ENCODE results near the gene SPIB. TPM values are rescaled to one million over a fixed set of nuclear protein-coding genes. Genes with fewer than 3 reads are reported as not detected.
A peak's percentile ranks its signal among the peaks of the same experiment; 100 is the strongest.

The SPIB gene
- total RNA-seq, 1 experiment from 2014 or later, result 1.3 TPM

DNA sequence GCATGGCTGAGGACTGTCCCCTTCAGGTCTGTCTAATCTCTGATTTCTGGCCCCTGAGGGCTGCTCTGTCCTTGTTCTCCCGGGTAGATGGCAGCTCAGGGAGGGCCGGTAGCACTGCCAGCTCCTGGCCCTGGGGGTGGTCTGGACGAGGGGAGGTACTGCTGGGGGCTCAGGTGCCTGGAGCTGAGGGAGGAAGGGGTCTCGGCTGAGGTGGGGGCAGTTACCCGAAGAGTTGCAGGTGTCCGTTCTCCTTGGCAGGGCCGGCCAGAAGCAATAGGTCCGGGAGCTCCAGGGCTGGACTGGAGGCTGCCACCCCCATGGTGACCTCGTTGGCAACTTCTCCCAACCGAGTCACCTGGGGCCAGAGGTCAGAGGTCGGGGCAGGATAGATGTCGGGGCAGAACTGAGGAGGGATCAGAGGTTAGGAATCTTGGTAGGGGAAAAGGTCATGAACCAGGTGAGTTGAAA is 56.4 kb downstream of the SPIB start:
- Mint-ChIP-seq H3K36me3 (ENCODE audit: insufficient read depth, unreplicated experiment) (peaks cover 45% of the 10 kb centered on the region), H3K9me3 (ENCODE audit: low read depth, unreplicated experiment) (no peaks in the 10 kb centered on the region), H3K4me1 (ENCODE audit: low read depth, unreplicated experiment) (peaks cover 10% of the 10 kb centered on the region), H3K27ac (ENCODE audit: unreplicated experiment) (peak overlapping the region; percentile 85), H3K27me3 (ENCODE audit: unreplicated experiment) (peaks cover 18% of the 10 kb centered on the region), H3K4me3 (ENCODE audit: low read depth, unreplicated experiment) (peak overlapping the region; percentile 100)
- no peak for DNase-seq
- TF ChIP-seq CTCF (IDR thresholded peaks at IDR 0.05; ENCODE audit: unreplicated experiment), result no peak
- CTCF ChIA-PET, result no interaction called here
- intact Hi-C loops (cut with micrococcal nuclease; ENCODE audit: unreplicated experiment), result no loop called here
- TSS peak; percentile 54 for BruUV-seq (replicated peaks)

DNA sequence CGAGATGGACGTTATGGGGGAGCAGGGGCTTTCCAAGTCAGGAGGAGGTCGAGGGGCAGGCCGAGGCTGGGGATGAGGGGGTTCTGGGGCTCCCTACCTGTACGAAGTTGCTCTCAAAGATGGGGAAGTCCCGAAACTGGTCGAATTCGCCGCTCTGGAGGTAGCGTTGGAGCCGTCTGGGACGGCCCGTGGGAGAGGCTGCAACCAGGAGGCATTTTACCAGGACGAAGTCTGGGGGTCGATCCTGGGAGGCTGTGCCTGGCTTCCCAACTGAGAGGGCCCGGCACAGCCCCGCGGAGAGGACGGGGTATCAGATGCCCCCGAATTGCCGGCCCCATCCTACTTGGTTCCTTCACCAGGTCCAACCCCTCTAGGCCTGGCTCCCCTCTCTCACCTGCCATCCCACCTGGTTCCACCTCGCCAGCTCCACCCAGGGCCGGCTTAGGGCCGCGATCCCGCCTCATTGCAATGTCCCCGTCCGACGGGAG is 57.0 kb downstream of the SPIB start:
- TF ChIP-seq CTCF (IDR thresholded peaks at IDR 0.05; ENCODE audit: unreplicated experiment), result no peak
- Mint-ChIP-seq H3K4me3 (ENCODE audit: low read depth, unreplicated experiment) (peak overlapping the region; percentile 100), H3K27me3 (ENCODE audit: unreplicated experiment) (peaks cover 18% of the 10 kb centered on the region), H3K36me3 (ENCODE audit: insufficient read depth, unreplicated experiment) (peaks cover 47% of the 10 kb centered on the region), H3K9me3 (ENCODE audit: low read depth, unreplicated experiment) (no peaks in the 10 kb centered on the region), H3K27ac (ENCODE audit: unreplicated experiment) (peak overlapping the region; percentile 85), H3K4me1 (ENCODE audit: low read depth, unreplicated experiment) (peaks cover 10% of the 10 kb centered on the region)
- no TSS peak for BruUV-seq (replicated peaks)
- intact Hi-C loops (cut with micrococcal nuclease; ENCODE audit: unreplicated experiment), result no loop called here
- CTCF ChIA-PET, result no interaction called here
- DNase-seq, result no peak

DNA sequence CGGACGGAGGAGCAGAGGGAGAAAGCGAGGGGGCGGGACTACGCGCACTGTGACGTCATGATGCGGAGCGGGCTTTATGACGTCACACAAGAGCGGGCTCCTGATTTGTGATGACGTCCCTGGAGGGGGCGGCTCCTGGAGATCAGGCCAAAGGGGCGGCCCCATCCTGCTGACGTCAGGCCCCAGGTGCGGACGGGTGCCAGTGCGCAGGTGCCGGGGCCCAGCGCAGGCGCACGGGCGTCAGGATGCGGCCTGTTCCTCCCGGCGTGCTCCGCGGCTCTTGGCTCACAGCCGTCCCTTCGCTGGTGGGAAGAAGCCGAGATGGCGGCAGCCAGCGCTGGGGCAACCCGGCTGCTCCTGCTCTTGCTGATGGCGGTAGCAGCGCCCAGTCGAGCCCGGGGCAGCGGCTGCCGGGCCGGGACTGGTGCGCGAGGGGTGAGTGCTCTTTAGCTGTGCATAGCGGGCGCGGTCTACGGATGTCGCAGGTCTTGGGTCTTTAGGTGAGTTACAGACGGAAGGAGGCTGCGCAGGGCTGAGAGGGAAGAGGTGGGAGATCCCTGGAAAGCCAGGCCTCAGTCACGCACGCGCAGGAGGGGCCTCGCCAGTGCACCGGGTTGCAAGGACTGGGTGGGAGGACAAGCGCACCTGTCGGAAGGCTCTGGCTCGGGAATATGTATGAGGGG is 57.6 kb downstream of the SPIB start, which contains the start of the genes EMC10 and GARIN5A:
Gene EMC10, plus strand, starts transcription at position 284 of the 683 bp plus-strand sequence. Its CDS starts 38 bp downstream, at position 322.
Gene GARIN5A, minus strand, starts transcription at position 625 of the 683 bp plus-strand sequence. Its CDS starts 460 bp downstream, at position 165.
- Mint-ChIP-seq H3K36me3 (ENCODE audit: insufficient read depth, unreplicated experiment) (peaks cover 52% of the 10 kb centered on the region), H3K27me3 (ENCODE audit: unreplicated experiment) (peaks cover 18% of the 10 kb centered on the region), H3K4me1 (ENCODE audit: low read depth, unreplicated experiment) (peaks cover 10% of the 10 kb centered on the region), H3K27ac (ENCODE audit: unreplicated experiment) (peak within 1 kb of the TSS; percentile 85), H3K9me3 (ENCODE audit: low read depth, unreplicated experiment) (no peaks in the 10 kb centered on the region), H3K4me3 (ENCODE audit: low read depth, unreplicated experiment) (peak within 1 kb of the TSS; percentile 100)
- intact Hi-C loops (cut with micrococcal nuclease; ENCODE audit: unreplicated experiment), result no loop called here
- no peak for TF ChIP-seq CTCF (IDR thresholded peaks at IDR 0.05; ENCODE audit: unreplicated experiment)
- CTCF ChIA-PET, result no interaction called here
- DNase-seq, result peak; percentile 99
- no TSS peak for BruUV-seq (replicated peaks)

- peaks cover 10% of the 10 kb centered on the region for H3K4me1 Mint-ChIP-seq (ENCODE audit: low read depth, unreplicated experiment)
- peak overlapping the region; percentile 100 for H3K4me3 Mint-ChIP-seq (ENCODE audit: low read depth, unreplicated experiment)
- TF ChIP-seq CTCF (IDR thresholded peaks at IDR 0.05; ENCODE audit: unreplicated experiment), result no peak
- no peak for DNase-seq
- TSS peak; percentile 72 for BruUV-seq (replicated peaks)
- intact Hi-C loops (cut with micrococcal nuclease; ENCODE audit: unreplicated experiment), result no loop called here
- H3K9me3 Mint-ChIP-seq (ENCODE audit: low read depth, unreplicated experiment), result no peaks in the 10 kb centered on the region
- peak overlapping the region; percentile 85 for H3K27ac Mint-ChIP-seq (ENCODE audit: unreplicated experiment)
- CTCF ChIA-PET, result interaction anchor here (0.7 kb wide), 1 partner anchor 168 kb away, joined by 7 read pairs; no protein-coding TSS in a partner anchor
- peaks cover 18% of the 10 kb centered on the region for H3K27me3 Mint-ChIP-seq (ENCODE audit: unreplicated experiment)
- peaks cover 52% of the 10 kb centered on the region for H3K36me3 Mint-ChIP-seq (ENCODE audit: insufficient read depth, unreplicated experiment)
These were observed 58.1 kb downstream of the SPIB start for GRCh38 chr19:50476907-50477238.

All from Calu3 (cell line).